Measurements from ENCODE around the gene RIBC1.

RIBC1 gene

GRCh38 chrX:53479301-53479700 is 56.6 kb downstream of the RIBC1 start:
- H3K4me3 ChIP-seq (ENCODE audit: low read depth, low read length): no peak overlapping the region
- TF ChIP-seq CTCF (IDR thresholded peaks at IDR 0.05; ENCODE audit: low read depth, low read length, missing control alignments): no peak
- in situ Hi-C loops (cut with HindIII; ENCODE audit: low sequenced_read_pairs): no loop called here
- no peak for DNase-seq (ENCODE audit: low read depth)

Measured in astrocyte of the cerebellum (primary cell).